Keratinocyte (primary cell): ENCODE measurements around the gene IDE. TPM values are rescaled to one million over a fixed set of nuclear protein-coding genes. Genes with fewer than 3 reads are reported as not detected.

Source experiments
- DNase-seq: peaks from one replicate; pipeline ENCODE4 v3.0.0-alpha.2; 2011; ENCODE audit warnings: low read depth, missing footprints, low spot score
- FAIRE-seq: peaks from 2 replicates; lab custom pipeline; 2011; peaks lifted over from hg19 to GRCh38; lab: Jason Lieb, UNC
- H2AFZ ChIP-seq: 2 replicates; pipeline ENCODE4 v1.6.0; 2012; ENCODE audit warnings: low read length, control low read depth, inconsistent platforms; ENCODE audit not compliant: control insufficient read depth
- H3K27ac ChIP-seq: 2 replicates; pipeline ENCODE4 v1.5.1; 2011; ENCODE audit warnings: low read length; ENCODE audit not compliant: control insufficient read depth, insufficient read depth
- H3K27me3 ChIP-seq: 3 replicates; pipeline ENCODE4 v1.6.0; 2011; ENCODE audit warnings: low read length; ENCODE audit not compliant: control insufficient read depth, insufficient read depth; ENCODE audit errors: extremely low read depth
- H3K36me3 ChIP-seq, 2 experiments: 2 replicates in 1 of 2; 3 replicates in 1 of 2; pipeline ENCODE4 v1.5.1; 2011; ENCODE audit warnings: low read length in 2 of 2, mild to moderate bottlenecking in 1 of 2; ENCODE audit not compliant: control insufficient read depth in 2 of 2, insufficient read depth in 2 of 2; ENCODE audit errors: extremely low read depth in 1 of 2
- H3K4me1 ChIP-seq: 3 replicates; pipeline ENCODE4 v1.5.1; 2011; ENCODE audit warnings: low read length; ENCODE audit not compliant: control insufficient read depth, insufficient read depth; ENCODE audit errors: extremely low read depth
- H3K4me2 ChIP-seq: 3 replicates; pipeline ENCODE4 v1.6.0; 2011; ENCODE audit warnings: low read depth, low read length; ENCODE audit not compliant: control insufficient read depth, insufficient read depth; ENCODE audit errors: extremely low read depth
- H3K4me3 ChIP-seq, 3 experiments: fragments of 200-600 bp in 1 of 3; sonication (generic) in 1 of 3; 2 replicates in 2 of 3; 3 replicates in 1 of 3; pipeline ENCODE4 v1.5.1; 2011 to 2016; ENCODE audit warnings: low read length in 3 of 3, mild to moderate bottlenecking in 3 of 3, control low read depth in 2 of 3, inconsistent platforms in 1 of 3, low read depth in 1 of 3, mixed read lengths in 1 of 3, mixed run types in 1 of 3, moderate library complexity in 1 of 3; ENCODE audit not compliant: control insufficient read depth in 2 of 3, insufficient read depth in 2 of 3; ENCODE audit errors: extremely low read depth in 1 of 3
- H3K79me2 ChIP-seq: 2 replicates; pipeline ENCODE4 v1.6.0; 2012; ENCODE audit warnings: low read length; ENCODE audit not compliant: control insufficient read depth, insufficient read depth
- H3K9ac ChIP-seq: 3 replicates; pipeline ENCODE4 v1.6.0; 2011; ENCODE audit warnings: low read length; ENCODE audit not compliant: control insufficient read depth, insufficient read depth; ENCODE audit errors: extremely low read depth
- H3K9me1 ChIP-seq: 3 replicates; pipeline ENCODE4 v1.6.0; 2011; ENCODE audit warnings: low read length; ENCODE audit not compliant: control insufficient read depth, insufficient read depth; ENCODE audit errors: extremely low read depth
- H3K9me3 ChIP-seq: 2 replicates; pipeline ENCODE4 v1.5.1; 2012; ENCODE audit warnings: low read depth, low read length; ENCODE audit not compliant: control insufficient read depth
- H4K20me1 ChIP-seq: 3 replicates; pipeline ENCODE4 v1.6.0; 2011; ENCODE audit warnings: low read length; ENCODE audit not compliant: control insufficient read depth, insufficient read depth; ENCODE audit errors: extremely low read depth
- EZH2 ChIP-seq: IDR thresholded peaks from one replicate; pipeline ENCODE4 v1.6.1; 2012; ENCODE audit warnings: inconsistent platforms, mild to moderate bottlenecking, low read length, moderate library complexity
- dilution Hi-C: fragments of 300-500 bp; cut with MboI; formaldehyde crosslinking; loops from one replicate; pipeline ENCODE4 v1.7.0; 2020; ENCODE audit warnings: low sequenced_read_pairs; ENCODE audit not compliant: extremely low pct_ligation_motif_present
- polyA plus RNA-seq, 5 experiments: library from polyadenylated mRNA; depleted of rRNA in 3 of 5; stranded (reverse) in 3 of 5; stranded (forward) in 1 of 5; unstranded in 1 of 5; fragments of >200 nt; gene quantifications; 1 replicate in 1 of 5; 2 replicates in 3 of 5; 3 replicates in 1 of 5; pipeline versions ENCODE4 v1.2.1 to v1.2.3, GENCODE V29; 2011 to 2012; ENCODE audit warnings: missing spikeins in 2 of 5, low read depth in 1 of 5, low replicate concordance in 1 of 5
- TF ChIP-seq, protein P1 (sequence below), 3 experiments: IDR thresholded peaks in 1 of 3; conservative IDR thresholded peaks in 1 of 3; optimal IDR thresholded peaks in 1 of 3; 2 replicates in 2 of 3; 3 replicates in 1 of 3; pipeline versions ENCODE3 to v1.5.1; 2011; ENCODE audit warnings: low read length in 3 of 3, mild to moderate bottlenecking in 3 of 3, moderate library complexity in 2 of 3, control low read depth in 1 of 3, inconsistent platforms in 1 of 3; ENCODE audit not compliant: insufficient read depth in 2 of 3; ENCODE audit errors: extremely low read depth in 1 of 3

Gene IDE
- polyA plus RNA-seq, 1 donor (not counting 4 experiments of a cell fraction or from before 2014, with no cell fraction given) = 24.4 TPM

- Histone ChIP-seq H3K4me3 (no peak overlapping the region), H3K79me2 (no peaks in the 10 kb centered on the region), H4K20me1 (no peaks in the 10 kb centered on the region), H3K9me1 (no peaks in the 10 kb centered on the region), H2AFZ (no peak overlapping the region), H3K27me3 (peaks cover 18% of the 10 kb centered on the region), H3K9me3 (no peaks in the 10 kb centered on the region), H3K4me1 (no peaks in the 10 kb centered on the region), H3K36me3 (no peaks in the 10 kb centered on the region), H3K4me2 (no peak overlapping the region), H3K9ac (no peak overlapping the region), H3K27ac (no peak overlapping the region)
- FAIRE-seq = no peak
- dilution Hi-C loops = no loop called here
- TF ChIP-seq, protein P1, sequence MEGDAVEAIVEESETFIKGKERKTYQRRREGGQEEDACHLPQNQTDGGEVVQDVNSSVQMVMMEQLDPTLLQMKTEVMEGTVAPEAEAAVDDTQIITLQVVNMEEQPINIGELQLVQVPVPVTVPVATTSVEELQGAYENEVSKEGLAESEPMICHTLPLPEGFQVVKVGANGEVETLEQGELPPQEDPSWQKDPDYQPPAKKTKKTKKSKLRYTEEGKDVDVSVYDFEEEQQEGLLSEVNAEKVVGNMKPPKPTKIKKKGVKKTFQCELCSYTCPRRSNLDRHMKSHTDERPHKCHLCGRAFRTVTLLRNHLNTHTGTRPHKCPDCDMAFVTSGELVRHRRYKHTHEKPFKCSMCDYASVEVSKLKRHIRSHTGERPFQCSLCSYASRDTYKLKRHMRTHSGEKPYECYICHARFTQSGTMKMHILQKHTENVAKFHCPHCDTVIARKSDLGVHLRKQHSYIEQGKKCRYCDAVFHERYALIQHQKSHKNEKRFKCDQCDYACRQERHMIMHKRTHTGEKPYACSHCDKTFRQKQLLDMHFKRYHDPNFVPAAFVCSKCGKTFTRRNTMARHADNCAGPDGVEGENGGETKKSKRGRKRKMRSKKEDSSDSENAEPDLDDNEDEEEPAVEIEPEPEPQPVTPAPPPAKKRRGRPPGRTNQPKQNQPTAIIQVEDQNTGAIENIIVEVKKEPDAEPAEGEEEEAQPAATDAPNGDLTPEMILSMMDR (optimal IDR thresholded peaks at IDR 0.05 in 1 of 3, IDR thresholded peaks at IDR 0.05 in 1 of 3, conservative IDR thresholded peaks at IDR 0.05 in 1 of 3; ENCODE audit: extremely low read depth in 1 of 3, insufficient read depth in 2 of 3, low read length in 3 of 3) = no peak
- TF ChIP-seq EZH2 = no peak
- DNase-seq = no peak
Measured at GRCh38 chr10:92418221-92418620, 155.7 kb downstream of the IDE start.

GRCh38 chr10:92413519-92413918 is 160.4 kb downstream of the IDE start:
- Histone ChIP-seq H3K4me3 (no peak overlapping the region), H3K4me1 (no peaks in the 10 kb centered on the region), H3K27ac (no peak overlapping the region), H3K9me1 (no peaks in the 10 kb centered on the region), H3K4me2 (no peak overlapping the region), H3K79me2 (no peaks in the 10 kb centered on the region), H3K27me3 (no peaks in the 10 kb centered on the region), H2AFZ (no peak overlapping the region), H3K9ac (no peak overlapping the region), H3K9me3 (no peaks in the 10 kb centered on the region), H4K20me1 (no peaks in the 10 kb centered on the region), H3K36me3 (no peaks in the 10 kb centered on the region)
- no peak for FAIRE-seq
- TF ChIP-seq EZH2 = no peak
- TF ChIP-seq, protein P1 (optimal IDR thresholded peaks at IDR 0.05 in 1 of 3, IDR thresholded peaks at IDR 0.05 in 1 of 3, conservative IDR thresholded peaks at IDR 0.05 in 1 of 3; ENCODE audit: extremely low read depth in 1 of 3, insufficient read depth in 2 of 3, low read length in 3 of 3) = no peak
- DNase-seq = no peak
- dilution Hi-C loops = no loop called here
